HG03280 (cell line): ENCODE results near the gene MAST2.
"Not testable (repeated sequence)": the region's sequence is repeated elsewhere in the genome, so short reads cannot be mapped to it uniquely, and the experiment has no call there.

Source experiments
- ATAC-seq: cut with Tn5 transposase; IDR thresholded peaks from one replicate; pipeline ENCODE4 v1.9.1; 2021; ENCODE audit warnings: mild to moderate bottlenecking, moderate library complexity; ENCODE audit not compliant: unreplicated experiment

MAST2 gene

DNA sequence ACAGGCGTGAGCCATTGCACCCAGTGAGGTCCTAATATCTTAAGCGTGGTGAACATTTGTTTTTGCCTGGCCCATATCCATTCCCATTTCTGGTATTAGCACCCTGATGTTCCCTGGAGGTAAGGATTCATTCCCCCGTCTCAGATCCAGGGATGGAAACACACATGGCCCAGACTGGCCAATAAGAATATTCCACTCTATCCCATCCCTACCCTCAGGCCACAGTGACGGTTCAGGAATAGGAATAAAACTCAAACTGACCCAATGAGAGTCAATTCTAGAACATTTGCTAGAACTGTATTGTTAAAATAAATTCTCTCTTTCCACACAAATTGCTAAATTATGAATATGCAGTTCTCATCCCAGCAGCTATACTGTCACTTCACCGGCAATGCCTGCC is 252.9 kb downstream of the MAST2 start:
- ATAC-seq = no peak

DNA sequence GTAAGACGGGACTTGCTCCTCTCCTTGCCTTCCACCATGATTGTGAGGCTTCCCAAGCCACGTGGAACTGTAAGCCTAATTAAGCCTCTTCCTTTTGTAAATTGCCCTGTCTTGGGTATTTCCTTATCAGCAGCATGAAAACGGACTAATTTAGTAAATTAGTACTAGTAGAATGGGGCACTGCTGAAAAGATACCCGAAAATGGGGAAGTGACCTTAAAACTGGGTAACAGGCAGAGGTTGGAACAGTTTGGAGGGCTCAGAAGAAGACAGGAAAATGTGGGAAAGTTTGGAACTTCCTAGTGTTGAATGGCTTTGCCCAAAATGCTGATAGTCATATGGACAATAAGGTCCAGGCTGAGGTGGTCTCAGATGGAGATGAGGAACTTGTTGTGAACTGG is 253.8 kb downstream of the MAST2 start:
- ATAC-seq = not testable (repeated sequence)

DNA sequence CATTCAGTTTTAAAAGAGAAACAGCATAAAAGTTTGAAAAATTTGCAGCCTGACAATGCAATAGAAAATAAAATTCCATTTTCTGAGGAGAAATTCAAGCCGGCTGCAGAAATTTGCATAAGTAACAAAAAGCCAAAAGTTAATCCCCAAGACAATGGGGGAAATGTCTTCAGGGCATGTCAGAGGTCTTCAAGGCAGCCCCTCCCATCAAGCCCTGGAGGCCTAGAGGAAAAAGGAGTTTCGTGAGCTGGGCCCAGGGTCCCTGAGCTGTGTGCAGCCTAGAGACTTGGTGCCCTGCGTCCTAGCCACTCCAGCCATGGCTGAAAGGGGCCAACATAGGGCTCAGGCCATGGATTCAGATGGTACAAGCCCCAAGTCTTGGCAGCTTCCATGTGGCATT is 254.4 kb downstream of the MAST2 start:
- no peak for ATAC-seq

DNA sequence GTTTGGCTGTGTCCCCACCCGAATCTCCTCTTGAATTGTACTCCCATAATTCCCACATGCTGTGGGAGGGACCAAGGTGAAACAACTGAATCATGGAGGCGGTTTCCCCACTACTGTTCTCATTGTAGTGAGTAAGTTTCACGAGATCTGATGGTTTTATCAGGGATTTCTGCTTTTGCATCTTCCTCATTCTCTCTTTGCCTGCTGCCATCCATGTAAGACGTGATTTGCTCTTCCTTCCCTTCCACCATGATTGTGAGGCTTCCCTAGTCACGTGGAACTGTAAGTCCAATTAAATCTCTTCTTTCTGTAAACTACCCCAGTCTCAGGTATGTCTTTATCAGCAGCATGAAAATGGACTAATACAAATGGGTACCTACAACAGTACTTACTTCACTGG is 255.5 kb downstream of the MAST2 start:
- no peak for ATAC-seq

DNA sequence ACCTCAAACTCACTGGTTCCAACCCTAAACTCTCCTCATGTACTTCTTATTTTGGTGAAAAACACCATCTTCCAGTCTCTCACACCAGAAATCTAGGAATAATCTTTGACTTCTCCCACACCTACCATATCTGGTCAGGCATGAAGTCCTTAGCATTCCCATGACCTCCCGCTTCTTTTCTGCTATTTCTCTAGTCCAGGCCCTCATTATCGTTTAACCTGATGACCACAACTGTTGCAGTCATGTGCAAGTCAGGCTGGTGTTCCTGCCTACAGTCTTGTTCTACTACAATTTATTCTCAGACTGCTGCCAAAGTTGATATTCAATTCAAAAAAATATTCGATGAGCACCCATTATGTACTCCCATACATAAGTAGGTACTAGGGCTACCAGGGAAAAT is 257.7 kb downstream of the MAST2 start:
- no peak for ATAC-seq

DNA sequence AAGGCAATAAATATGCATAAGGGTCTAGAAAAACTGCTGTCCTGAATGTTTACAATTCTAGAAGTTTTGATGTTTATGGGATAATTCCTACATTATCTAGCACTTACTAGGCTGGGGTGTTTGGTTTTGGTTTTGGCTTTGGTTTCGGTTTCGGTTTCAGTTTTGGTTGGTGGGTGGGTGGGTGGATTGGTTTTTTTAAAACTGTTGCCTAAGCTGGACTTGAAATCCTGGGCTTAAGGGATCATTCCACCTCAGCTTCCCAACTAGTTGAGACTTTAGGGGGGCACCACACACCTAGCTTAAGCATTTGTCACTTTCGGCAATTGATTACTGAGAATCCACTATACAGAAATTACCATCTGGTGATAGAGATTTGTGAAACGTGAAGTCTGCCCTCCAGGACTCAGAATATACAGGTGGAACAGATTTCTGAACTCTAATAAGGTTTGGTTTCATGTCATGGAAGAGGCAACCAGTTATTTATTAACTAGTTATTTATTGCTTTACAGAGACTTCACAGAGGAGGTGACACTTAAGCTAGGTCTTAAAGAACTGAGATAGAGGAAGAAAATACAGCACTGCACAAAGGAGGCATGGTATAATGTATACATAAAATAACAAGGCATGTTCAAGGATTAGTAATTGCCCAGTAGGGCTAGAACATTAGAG is 259.4 kb downstream of the MAST2 start:
- ATAC-seq = no peak

DNA sequence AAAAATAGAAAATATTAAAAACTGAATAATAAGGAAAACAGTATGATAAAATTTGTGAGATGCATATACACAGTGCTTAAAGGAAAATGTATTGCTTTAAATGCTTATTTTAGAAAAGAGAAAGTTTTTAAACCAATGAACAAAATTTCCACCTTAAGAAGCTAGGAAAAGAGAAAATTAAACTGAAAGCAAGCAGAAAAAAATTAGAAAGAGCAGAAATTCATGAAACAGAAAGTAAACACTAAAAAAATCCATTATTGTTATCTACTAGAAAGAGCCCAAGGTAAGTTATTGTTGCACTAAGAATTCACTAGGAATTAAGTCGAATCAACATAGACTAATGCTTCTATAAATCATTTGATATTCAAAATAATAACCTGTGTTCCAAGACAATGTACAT is 261.3 kb downstream of the MAST2 start:
- no peak for ATAC-seq

DNA sequence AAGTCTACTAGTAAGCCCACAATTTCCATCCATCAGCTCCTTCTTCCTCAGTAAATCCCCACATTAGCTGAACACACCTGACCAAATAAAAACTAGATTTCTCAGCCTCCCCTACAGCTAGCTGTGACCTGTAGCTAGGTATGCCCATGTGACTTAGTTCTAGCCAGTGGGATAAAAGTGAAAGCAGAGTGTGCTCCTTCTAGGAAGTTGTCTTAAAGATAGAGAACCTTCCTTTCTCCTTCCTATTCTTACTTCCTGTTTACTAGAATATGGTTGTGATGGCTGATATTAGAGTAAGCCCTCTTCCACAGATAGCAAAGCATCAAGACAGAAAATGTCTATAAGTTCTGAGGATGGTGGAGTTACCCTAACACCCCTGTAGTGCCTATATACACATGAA is 262.0 kb downstream of the MAST2 start:
- ATAC-seq = no peak

DNA sequence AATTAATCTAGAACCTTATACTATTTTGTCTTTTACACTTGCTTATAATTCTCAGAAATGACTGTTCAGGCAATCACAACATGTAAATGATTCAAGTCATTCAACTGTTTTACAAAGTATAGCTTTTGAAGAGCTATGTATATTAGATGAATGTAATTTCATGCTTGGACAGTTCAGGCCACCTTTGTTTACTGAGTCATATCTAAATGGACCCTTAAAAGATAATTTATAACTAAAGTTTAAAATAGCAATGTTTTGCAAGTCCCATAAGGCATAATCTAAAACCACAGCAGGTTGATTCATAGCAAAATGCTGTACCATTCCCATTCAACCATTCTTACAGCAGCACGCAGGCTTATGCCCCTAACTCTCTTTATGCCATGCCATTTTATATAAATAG is 264.2 kb downstream of the MAST2 start:
- no peak for ATAC-seq

DNA sequence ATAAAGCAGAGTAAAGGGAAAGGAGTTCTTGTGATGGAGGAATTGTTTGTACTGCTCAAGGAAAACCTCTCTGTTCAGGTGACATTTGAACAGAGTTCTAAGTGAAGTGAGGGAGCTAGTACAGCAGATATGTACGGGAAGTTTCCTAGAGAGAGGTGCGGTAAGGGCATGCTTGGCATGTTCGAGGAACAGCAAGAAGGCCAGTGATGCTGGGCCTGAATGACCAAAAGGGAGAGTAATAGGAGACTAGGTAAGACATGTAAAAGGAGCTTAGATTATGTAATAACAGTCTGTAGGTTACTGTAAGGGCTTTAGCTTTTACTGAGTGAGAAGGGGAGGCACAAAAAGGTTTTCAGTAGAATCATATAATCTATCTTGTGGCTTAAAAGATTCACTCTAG is 265.1 kb downstream of the MAST2 start:
- ATAC-seq = no peak

DNA sequence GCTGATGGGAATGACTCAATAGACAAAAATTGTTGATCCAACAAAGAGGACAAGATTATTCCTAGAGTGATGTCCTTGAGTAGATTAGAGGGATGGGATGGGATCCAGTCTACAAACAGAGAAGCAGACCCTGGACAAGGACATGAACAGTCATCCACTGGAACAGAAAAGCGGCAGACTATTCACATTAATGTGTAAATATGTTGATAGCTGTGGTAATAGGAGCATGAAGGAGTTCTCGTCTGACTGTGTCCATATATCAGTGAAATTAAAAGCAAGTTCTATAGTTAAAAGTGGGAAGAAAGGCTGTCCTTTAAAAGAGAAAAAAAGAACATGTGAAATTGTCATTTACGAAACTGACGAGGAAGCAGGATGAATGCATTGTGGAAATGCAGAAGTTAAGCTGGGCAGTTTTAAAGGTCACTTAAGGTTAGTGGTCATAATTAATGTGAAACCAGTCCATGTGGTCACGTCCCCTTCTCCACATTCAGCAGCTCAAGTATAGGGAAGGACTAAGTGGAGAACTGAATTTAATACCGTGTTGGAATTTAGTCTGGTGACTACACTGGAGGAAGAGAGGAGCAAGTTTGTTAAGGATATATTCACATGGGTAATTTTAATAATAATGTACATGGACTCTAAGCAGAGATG is 266.9 kb downstream of the MAST2 start:
- ATAC-seq = no peak

DNA sequence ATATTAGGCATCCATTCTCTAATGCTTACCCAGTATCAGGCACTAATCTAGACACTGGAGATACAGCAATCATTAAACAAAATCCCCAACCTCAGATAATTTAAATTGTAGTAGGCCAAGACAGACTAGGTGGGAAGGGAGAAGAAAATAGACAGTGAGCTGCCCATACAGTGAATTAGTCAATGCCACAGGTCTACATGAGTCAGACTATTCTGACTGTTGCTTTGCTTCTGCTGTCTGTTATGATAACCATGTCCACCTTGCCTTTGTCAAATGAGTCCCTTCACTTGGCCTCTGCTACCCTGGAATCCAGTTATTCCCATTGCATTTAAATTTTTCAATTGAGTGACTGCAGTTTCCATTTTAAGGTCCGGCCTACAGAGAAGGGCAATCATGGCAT is 269.6 kb downstream of the MAST2 start:
- no peak for ATAC-seq

DNA sequence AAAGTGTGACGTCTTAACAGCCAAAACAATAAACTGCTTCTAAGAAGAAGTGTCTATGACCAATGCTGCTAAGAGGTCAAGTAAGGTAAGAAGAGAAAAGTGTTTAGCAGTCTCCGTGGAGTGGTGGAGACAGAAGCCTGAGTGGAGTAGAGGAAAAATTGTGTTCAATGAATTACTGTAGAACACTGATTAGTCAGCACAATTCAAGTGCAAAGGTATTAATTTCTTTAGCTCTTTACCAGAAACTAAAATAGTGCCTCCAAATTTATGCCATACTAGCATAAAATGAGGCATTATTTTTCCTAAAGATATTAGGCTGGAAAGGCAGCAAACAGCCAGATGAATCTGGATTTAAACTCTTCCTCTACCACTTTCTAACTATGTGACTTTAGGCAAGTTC is 272.9 kb downstream of the MAST2 start:
- ATAC-seq = no peak

DNA sequence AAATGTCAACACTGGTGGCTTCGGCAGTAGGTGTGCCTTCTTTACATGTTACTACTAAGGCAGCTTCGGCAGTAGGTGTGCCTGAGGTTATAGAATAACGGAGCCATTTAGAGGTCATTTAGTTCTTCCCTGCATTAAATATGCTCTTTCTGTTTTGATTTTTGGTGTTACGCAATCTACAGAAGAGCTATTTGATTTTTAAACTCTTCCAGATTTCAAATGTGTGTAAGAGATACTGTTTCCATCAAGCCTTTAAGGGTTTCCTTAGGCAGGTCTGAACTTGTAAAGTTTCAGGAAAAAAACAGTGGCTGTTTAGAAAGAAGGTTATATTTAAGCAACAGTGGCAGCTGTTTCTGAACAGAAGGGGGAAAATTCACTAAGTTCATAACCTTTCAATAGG is 274.2 kb downstream of the MAST2 start:
- ATAC-seq = no peak

DNA sequence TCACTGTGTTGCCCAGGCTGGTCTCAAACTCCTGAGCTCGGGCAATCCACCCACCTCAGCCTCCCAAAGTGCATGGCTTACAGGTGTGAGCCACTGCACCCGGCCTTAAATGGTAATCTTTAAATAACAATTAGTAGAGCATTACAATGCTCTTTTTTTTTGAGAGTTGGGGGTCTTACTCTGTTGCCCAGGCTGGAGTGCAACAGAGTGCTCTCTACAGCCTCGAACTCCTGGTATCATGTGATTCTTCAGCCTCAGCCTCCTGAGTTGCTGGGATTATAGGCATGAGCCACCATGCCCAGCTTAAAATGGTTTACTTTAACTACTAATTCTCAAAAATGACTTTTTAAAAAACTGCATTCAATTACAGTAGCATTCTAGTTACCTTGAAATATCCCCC is 276.8 kb downstream of the MAST2 start:
- ATAC-seq = no peak

DNA sequence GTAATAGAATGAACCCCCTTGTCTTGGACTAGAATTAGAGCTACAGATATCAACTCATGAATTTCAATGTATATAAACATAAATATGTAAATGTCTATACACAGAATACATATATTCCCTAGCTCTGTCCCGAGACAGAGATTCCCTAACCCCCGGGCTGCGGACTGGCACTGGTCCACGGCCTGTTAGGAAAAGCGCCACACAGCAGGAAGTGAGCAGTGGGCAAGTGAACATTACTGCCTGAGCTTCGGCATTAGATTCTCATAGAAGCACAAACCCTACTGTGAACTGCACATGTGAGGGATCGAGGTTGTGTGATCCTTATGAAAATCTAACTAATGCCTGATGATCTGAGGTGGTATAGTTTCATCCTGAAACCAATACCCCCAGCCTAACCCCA is 277.8 kb downstream of the MAST2 start:
- no peak for ATAC-seq

DNA sequence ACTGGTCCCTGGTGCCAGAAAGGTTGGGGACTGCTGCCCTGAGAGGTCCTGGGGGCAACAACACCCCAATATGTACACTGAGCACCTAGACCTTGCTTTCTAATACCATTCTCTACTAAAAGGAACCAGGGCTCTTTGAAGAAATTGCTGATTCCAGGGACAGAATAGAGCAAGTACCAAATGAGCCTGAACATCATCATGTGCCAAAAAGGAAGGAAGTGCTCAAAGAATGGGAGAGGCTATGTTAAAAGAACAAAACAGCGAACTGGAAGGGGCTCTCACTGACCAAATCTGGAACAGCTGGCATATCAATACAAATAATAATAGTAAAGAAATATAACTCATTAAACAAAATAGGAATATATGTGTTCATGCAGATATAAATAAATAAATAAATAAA is 278.2 kb downstream of the MAST2 start:
- ATAC-seq = no peak

DNA sequence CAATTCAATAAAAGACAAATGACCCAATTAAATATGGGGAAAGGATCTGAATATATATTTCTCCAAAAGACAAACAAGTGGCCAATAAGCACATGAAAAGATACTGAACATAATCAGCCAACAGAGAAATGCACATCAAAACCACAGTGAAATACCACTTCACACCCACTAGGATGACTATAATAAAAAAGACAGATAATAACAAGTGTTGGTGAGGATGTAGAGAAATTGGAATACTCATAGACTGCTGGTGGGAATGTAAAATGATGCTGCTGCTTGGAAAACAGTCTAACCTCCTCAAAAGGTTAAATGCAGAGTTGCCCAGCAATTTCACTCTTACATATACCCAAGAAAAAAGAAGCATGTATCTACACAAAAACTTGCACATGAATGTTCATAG is 280.2 kb downstream of the MAST2 start:
- ATAC-seq = no peak

DNA sequence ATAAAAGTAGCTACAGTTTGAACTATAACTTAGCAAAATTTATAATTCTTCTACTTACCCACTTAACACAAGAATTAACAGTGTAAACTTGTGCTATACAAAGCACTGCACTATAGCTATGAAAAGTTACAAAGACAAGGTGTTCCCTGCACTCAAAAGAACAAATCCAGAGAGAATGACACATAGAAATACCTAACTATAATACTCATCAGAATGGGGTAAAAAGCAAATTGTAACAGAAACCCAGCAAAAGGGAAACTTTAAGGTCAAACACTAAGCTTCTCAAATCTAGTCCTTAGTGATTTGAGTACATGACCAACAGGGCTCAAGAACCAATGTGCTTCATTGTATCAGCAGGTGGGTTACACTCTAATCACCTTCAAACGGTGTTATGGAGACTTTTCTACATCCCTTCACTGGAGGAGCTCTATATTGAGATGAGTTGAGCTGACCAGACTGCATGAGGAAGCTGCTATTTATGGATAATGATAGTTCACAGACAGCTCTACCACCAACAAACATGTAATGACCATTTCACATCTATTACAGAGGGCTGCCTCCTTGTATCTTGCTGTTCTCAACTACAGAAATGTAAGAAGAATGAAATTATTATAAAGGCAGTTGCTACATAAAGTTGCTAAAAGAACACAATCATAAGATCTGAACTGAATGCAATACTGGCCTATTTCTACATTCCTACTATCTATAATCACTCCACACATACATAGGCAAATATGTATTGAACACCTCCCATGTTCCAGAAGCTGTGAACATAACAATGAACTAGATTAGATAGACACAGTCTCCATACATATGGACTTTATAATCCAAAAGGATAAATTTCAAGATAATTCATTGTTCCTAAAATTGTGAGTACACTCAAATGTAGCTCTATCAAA is 281.4 kb downstream of the MAST2 start:
- no peak for ATAC-seq
